ENCODE measurements around the gene TMEM145. TPM values are rescaled to one million over a fixed set of nuclear protein-coding genes. Genes with fewer than 3 reads are reported as not detected.

TMEM145 gene
- total RNA-seq, 1 experiment from 2014 or later = 1.5 TPM

GRCh38 chr19:42368765-42369164 is 55.7 kb downstream of the TMEM145 start:
- CTCF ChIA-PET = no interaction called here
- no peak overlapping the region for H3K4me3 Mint-ChIP-seq (ENCODE audit: low read depth, unreplicated experiment)
- intact Hi-C loops (cut with micrococcal nuclease; ENCODE audit: unreplicated experiment) = no loop called here
- peaks cover 4% of the 10 kb centered on the region for H3K9me3 Mint-ChIP-seq (ENCODE audit: low read depth, unreplicated experiment)
- H3K4me1 Mint-ChIP-seq (ENCODE audit: low read depth, unreplicated experiment) = no peaks in the 10 kb centered on the region
- DNase-seq = no peak
- TF ChIP-seq, protein P1, sequence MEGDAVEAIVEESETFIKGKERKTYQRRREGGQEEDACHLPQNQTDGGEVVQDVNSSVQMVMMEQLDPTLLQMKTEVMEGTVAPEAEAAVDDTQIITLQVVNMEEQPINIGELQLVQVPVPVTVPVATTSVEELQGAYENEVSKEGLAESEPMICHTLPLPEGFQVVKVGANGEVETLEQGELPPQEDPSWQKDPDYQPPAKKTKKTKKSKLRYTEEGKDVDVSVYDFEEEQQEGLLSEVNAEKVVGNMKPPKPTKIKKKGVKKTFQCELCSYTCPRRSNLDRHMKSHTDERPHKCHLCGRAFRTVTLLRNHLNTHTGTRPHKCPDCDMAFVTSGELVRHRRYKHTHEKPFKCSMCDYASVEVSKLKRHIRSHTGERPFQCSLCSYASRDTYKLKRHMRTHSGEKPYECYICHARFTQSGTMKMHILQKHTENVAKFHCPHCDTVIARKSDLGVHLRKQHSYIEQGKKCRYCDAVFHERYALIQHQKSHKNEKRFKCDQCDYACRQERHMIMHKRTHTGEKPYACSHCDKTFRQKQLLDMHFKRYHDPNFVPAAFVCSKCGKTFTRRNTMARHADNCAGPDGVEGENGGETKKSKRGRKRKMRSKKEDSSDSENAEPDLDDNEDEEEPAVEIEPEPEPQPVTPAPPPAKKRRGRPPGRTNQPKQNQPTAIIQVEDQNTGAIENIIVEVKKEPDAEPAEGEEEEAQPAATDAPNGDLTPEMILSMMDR (IDR thresholded peaks at IDR 0.05; ENCODE audit: unreplicated experiment) = no peak
- H3K27me3 Mint-ChIP-seq (ENCODE audit: unreplicated experiment) = no peaks in the 10 kb centered on the region
- peaks cover 17% of the 10 kb centered on the region for H3K36me3 Mint-ChIP-seq (ENCODE audit: insufficient read depth, unreplicated experiment)
- BruUV-seq (replicated peaks) = no TSS peak
- no peak overlapping the region for H3K27ac Mint-ChIP-seq (ENCODE audit: unreplicated experiment)

- BruUV-seq (replicated peaks) = no TSS peak
- H3K36me3 Mint-ChIP-seq (ENCODE audit: insufficient read depth, unreplicated experiment) = peaks cover 17% of the 10 kb centered on the region
- peaks cover 3% of the 10 kb centered on the region for H3K9me3 Mint-ChIP-seq (ENCODE audit: low read depth, unreplicated experiment)
- no peak for DNase-seq
- H3K27me3 Mint-ChIP-seq (ENCODE audit: unreplicated experiment) = no peaks in the 10 kb centered on the region
- CTCF ChIA-PET = no interaction called here
- H3K27ac Mint-ChIP-seq (ENCODE audit: unreplicated experiment) = no peak overlapping the region
- no peaks in the 10 kb centered on the region for H3K4me1 Mint-ChIP-seq (ENCODE audit: low read depth, unreplicated experiment)
- no peak overlapping the region for H3K4me3 Mint-ChIP-seq (ENCODE audit: low read depth, unreplicated experiment)
- intact Hi-C loops (cut with micrococcal nuclease; ENCODE audit: unreplicated experiment) = no loop called here
- TF ChIP-seq, protein P1 (IDR thresholded peaks at IDR 0.05; ENCODE audit: unreplicated experiment) = no peak
Measured at GRCh38 chr19:42369433-42370067, 56.4 kb downstream of the TMEM145 start.

- Mint-ChIP-seq H3K4me3 (ENCODE audit: low read depth, unreplicated experiment) (no peak overlapping the region), H3K4me1 (ENCODE audit: low read depth, unreplicated experiment) (no peaks in the 10 kb centered on the region), H3K27ac (ENCODE audit: unreplicated experiment) (no peak overlapping the region), H3K9me3 (ENCODE audit: low read depth, unreplicated experiment) (peaks cover 3% of the 10 kb centered on the region), H3K27me3 (ENCODE audit: unreplicated experiment) (no peaks in the 10 kb centered on the region), H3K36me3 (ENCODE audit: insufficient read depth, unreplicated experiment) (peaks cover 17% of the 10 kb centered on the region)
- intact Hi-C loops (cut with micrococcal nuclease; ENCODE audit: unreplicated experiment) = no loop called here
- CTCF ChIA-PET = no interaction called here
- BruUV-seq (replicated peaks) = no TSS peak
- TF ChIP-seq, protein P1 (IDR thresholded peaks at IDR 0.05; ENCODE audit: unreplicated experiment) = no peak
- no peak for DNase-seq
Measured at GRCh38 chr19:42370068-42370520, 57.0 kb downstream of the TMEM145 start.

DNA sequence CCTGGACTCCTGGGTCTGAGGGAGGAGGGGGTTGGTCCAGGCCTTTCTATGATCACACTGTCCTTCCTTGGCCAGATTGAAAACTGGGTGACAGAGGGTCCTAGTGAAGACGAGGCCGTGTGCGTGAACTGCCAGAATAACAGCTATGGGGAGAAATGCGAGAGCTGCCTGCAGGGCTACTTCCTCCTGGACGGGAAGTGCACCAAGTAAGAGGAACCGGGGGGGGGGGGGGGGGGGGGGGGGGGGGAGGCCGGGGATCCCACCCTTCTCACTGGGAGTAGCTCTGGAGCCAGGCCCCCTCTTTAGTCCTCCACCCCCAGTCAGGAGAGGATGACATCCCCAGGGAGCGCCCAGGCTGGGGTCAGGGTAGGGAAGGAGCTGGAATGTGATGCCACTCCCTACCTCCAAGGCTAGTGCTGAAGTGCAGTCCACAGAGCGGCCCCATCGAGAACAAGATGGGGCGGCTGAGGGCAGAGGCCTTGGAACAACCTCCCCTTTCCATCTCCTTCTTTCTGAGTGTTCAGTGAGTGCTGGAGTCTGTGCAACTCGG is 57.6 kb downstream of the TMEM145 start:
- no peaks in the 10 kb centered on the region for H3K27me3 Mint-ChIP-seq (ENCODE audit: unreplicated experiment)
- H3K36me3 Mint-ChIP-seq (ENCODE audit: insufficient read depth, unreplicated experiment) = peaks cover 17% of the 10 kb centered on the region
- H3K9me3 Mint-ChIP-seq (ENCODE audit: low read depth, unreplicated experiment) = peaks cover 3% of the 10 kb centered on the region
- no peak for DNase-seq
- H3K27ac Mint-ChIP-seq (ENCODE audit: unreplicated experiment) = no peak overlapping the region
- CTCF ChIA-PET = interaction anchor here (0.6 kb wide), 1 partner anchor 173 kb away, joined by 6 read pairs; no protein-coding TSS in a partner anchor
- TF ChIP-seq, protein P1 (IDR thresholded peaks at IDR 0.05; ENCODE audit: unreplicated experiment) = no peak
- no peaks in the 10 kb centered on the region for H3K4me1 Mint-ChIP-seq (ENCODE audit: low read depth, unreplicated experiment)
- no peak overlapping the region for H3K4me3 Mint-ChIP-seq (ENCODE audit: low read depth, unreplicated experiment)
- BruUV-seq (replicated peaks) = no TSS peak
- intact Hi-C loops (cut with micrococcal nuclease; ENCODE audit: unreplicated experiment) = no loop called here

Small RNA genes within 50 kb of the gene (microRNA-seq; reads per million reads assigned to microRNA genes)
- not detected for gene MIR8077

Other genes with a start within 250 kb of the TMEM145 start
- gene GRIK5, start 243.1 kb upstream of the TMEM145 start, total RNA-seq (2022) = 0.44 and 0.61 TPM in 2 replicates
- gene ZNF574, start 237.1 kb upstream of the TMEM145 start, total RNA-seq (2022) = 22.0 and 22.1 TPM in 2 replicates
- gene POU2F2, start 180.9 kb upstream of the TMEM145 start, total RNA-seq (2022) = 3.9 and 4.6 TPM in 2 replicates
- gene DEDD2, start 95.6 kb upstream of the TMEM145 start, total RNA-seq (2022) = 67.5 and 78.3 TPM in 2 replicates
- 25.4 and 32.3 TPM in 2 replicates for gene ZNF526, start 93.0 kb upstream of the TMEM145 start, total RNA-seq (2022)
- gene GSK3A, start 70.7 kb upstream of the TMEM145 start, total RNA-seq (2022) = 58.8 and 60.6 TPM in 2 replicates
- 100 and 124 TPM in 2 replicates for gene ERF, start 58.2 kb upstream of the TMEM145 start, total RNA-seq (2022)
- 72.6 and 75.5 TPM in 2 replicates for gene CIC, start 44.1 kb upstream of the TMEM145 start, total RNA-seq (2022)
- gene PRR19, start 11.2 kb upstream of the TMEM145 start, total RNA-seq (2022) = 1.7 and 2.4 TPM in 2 replicates
- gene PAFAH1B3, start 10.7 kb upstream of the TMEM145 start, total RNA-seq (2022) = 68.3 and 72.4 TPM in 2 replicates
- 32.0 and 35.0 TPM in 2 replicates for gene MEGF8, start 12.3 kb downstream of the TMEM145 start, total RNA-seq (2022)
- gene CNFN, start 77.0 kb downstream of the TMEM145 start, total RNA-seq (2022) = 1.6 TPM in 2 replicates
- gene LIPE, start 114.1 kb downstream of the TMEM145 start, total RNA-seq (2022) = 17.1 and 22.0 TPM in 2 replicates
- gene CXCL17, start 129.6 kb downstream of the TMEM145 start, total RNA-seq (2022) = 3.8 and 4.0 TPM in 2 replicates
- gene CEACAM1, start 215.2 kb downstream of the TMEM145 start, total RNA-seq (2022) = 132 and 159 TPM in 2 replicates

Data from Calu3 (cell line).